HG03565 (cell line): ENCODE data around the gene GPR150.

ENCODE experiments used
- ATAC-seq: cut with Tn5 transposase; IDR thresholded peaks from one replicate; pipeline ENCODE4 v1.9.1; 2021; ENCODE audit warnings: mild to moderate bottlenecking, moderate library complexity; ENCODE audit not compliant: unreplicated experiment

Gene GPR150

DNA sequence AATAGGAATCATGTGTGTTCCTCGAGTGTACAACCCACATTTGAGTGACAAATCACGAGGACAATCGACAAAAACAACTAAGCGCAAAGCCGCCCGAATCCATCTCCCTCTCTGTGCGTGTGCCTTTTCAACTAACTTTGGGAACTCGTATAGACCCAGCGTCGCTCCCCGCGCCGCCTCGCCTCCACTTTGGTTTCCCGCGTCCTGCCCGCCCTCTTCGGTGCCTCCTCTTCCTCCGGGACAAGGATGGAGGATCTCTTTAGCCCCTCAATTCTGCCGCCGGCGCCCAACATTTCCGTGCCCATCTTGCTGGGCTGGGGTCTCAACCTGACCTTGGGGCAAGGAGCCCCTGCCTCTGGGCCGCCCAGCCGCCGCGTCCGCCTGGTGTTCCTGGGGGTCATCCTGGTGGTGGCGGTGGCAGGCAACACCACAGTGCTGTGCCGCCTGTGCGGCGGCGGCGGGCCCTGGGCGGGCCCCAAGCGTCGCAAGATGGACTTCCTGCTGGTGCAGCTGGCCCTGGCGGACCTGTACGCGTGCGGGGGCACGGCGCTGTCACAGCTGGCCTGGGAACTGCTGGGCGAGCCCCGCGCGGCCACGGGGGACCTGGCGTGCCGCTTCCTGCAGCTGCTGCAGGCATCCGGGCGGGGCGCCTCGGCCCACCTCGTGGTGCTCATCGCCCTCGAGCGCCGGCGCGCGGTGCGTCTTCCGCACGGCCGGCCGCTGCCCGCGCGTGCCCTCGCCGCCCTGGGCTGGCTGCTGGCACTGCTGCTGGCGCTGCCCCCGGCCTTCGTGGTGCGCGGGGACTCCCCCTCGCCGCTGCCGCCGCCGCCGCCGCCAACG lies at the start of gene GPR150:
GPR150 (plus strand) TSS at position 58 of the 840 bp plus-strand sequence; CDS start at position 247, 189 bp downstream.
- ATAC-seq: peak; percentile 43

DNA sequence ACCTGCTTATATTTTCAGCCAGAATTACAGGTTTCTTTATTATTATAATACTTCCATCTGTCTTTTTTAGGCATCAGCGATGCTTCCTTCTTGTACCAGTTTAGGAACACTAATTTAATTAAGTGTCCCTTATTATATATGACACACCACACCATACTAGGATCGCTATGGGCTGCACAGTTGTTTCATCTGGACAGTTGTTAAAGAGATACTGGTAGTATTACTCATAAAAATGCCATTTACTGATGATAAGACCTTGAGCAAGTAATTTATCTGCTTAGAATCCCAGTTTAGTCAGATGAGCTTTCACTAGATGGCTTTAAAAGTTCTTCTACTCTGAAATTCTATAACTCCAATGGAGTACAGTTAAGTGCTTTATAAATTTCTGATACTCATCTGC lies 47.9 kb upstream of the GPR150 start:
- no peak for ATAC-seq

DNA sequence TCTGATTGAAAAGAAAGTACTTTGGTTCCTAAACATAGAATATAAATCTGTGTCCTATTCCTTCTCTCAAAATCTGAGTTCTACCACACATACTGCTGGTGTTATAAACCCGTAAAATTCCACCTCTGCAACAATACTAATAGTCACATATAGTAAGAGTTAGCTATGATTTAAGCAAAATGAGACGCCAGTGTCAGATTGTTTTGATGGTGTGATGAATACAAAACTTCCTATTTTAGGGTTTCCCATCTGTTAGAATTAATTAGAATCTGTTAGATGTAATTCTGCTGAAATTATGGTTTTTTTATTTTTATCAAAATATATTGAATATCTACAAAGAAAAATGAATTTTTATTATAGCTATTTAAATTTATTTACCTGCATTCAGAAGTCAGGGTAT lies 38.3 kb upstream of the GPR150 start:
- no peak for ATAC-seq

DNA sequence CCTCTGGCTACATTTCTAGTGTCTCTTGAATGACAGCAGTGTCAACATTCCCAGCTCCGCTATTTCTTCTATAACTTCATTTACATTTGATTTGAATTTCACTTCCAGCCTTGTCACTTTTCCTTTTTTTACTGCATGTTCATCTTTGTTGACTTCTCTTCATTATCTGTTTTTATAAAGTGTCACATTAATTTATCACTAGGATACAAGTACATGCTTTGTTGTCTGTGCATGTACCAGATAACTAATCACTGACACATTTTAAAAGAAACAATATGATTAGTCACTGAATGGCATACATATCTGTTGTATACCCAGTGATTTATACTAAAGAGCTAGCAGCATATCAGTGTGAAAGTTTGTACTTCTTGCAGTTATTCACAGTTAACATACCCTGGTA lies 35.9 kb upstream of the GPR150 start:
- no peak for ATAC-seq

DNA sequence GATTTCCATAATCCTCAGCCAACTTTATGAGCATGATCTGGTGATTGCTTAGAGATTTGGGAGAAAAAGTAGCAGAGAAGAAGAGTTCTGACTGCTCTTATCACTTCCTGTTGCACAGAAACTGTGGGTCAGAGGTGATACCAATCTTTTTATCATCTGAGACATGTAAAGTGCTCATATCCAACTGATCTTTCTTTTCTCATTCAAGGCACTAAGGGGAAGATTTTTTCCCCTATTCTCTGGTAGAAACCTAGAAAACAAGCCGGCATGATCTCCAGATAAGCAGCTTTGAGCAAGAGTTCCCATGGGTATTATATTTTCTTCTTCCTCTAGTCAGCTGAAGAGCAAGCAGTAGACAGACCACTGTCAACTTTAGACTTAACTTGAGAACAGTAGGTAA lies 29.0 kb upstream of the GPR150 start:
- no peak for ATAC-seq

DNA sequence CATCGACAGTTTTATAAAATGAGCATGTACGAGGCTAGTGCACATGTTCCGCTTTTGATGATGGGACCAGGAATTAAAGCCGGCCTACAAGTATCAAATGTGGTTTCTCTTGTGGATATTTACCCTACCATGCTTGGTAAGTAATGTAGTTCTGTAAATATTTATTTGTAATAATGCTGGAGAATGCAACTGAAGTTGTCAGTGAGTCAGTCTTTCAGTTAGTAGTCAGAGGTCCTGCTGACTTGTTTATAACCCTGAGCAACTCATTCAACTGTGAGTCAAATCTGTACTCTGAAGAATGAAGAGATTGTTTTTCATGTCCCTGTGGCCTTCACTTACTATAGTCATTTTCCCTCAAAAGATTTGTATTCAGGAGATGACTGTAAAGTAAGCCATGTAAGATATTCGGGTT lies 28.4 kb upstream of the GPR150 start:
- ATAC-seq: peak; percentile 93

DNA sequence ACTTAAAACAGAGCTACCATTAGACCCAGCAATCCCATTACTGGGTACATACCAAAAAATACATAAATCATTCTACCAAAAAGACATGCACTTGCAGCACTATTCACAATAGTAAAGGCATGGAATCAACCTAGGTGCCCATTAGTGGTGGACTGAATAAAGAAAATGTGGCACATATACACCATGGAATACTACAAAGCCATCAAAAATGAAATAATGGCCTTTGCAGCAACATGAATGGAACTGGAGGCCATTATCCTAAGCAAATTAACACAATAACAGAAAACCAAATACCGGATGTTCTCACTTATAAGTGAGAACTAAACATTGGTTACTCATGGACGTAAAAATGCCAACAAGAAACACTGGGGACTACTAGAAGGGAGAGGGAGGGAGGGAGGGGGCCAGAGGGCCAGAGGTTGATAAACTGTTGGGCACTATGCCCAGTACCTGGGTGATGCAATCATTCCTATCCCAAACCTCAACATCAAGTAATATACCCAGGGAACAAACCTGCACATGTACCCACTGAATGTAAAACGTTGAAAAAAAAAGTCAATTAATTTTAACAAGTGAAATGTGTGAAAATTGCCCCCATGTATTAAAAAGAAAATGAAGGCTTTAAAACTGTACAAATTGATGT lies 24.5 kb upstream of the GPR150 start:
- ATAC-seq: no peak

DNA sequence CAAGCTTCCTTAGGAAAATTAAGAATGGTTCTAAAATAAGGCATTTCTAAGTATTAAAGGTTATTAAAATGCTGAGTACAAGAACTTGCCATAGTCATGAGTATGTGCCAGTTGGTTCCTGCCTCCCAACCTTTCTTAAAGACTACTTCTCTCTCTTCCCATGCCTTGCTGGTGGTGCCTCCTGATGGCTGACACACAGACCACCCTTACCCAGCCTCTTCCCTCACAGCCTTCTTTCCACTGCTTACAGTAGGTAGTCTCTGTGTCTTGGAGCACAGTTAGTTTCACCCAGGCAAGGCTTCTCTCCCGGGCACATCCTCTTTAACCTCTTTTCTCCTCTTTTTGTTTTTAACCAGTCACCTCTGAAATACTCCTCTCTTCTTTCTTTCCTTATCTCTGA lies 20.6 kb upstream of the GPR150 start:
- no peak for ATAC-seq

DNA sequence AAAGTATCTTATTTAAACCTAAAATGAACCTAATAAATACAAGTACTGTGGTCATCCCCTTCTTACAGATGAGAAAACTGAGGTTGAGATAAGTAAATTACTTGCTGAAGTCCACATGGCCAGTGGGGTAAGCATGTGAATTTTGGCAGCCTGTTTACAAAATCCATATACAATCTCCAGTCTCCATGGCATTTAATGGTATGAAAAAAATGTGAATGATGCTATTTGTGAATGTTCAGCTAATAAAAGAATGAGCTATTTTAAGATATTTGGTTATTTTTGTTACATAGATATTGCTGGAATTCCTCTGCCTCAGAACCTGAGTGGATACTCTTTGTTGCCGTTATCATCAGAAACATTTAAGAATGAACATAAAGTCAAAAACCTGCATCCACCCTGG lies 19.3 kb upstream of the GPR150 start:
- no peak for ATAC-seq

DNA sequence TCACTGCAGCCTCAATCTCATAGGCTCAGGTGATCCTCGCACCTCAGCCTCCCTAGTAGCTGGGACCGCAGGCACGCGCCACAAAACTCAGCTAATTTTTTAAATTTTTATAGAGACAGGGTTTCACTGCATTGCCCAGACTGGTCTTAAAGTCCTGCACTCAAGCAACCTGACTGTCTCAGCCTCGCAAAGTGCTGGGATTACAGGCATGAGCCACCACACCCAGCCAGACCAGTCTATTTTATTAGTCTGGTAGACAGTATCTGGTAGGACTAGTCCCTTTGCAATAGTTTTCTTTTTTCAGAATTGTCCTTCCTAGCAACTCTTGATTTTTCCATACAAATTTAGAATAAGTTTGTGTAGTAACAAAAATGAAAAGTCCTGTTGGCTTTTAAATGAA lies 14.1 kb upstream of the GPR150 start:
- ATAC-seq: no peak

DNA sequence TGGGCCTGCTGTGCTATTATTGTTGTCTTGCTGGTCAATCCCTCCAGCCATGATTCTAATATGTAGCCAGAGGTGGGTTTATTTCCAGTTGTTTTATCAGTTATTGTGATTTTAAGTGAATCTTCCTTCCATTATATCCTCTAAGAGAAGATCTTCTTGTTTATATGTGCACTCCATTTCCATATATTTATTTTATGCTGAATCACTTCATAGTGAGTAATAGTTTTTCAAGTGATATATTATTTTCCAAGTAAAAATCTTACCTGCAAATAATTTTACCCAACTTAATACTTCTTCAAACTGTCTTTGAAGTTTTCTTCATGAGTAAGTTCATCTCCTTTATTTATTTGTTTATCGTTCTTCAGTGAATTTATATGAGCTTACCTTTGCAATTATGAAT lies 13.5 kb upstream of the GPR150 start:
- ATAC-seq: no peak

DNA sequence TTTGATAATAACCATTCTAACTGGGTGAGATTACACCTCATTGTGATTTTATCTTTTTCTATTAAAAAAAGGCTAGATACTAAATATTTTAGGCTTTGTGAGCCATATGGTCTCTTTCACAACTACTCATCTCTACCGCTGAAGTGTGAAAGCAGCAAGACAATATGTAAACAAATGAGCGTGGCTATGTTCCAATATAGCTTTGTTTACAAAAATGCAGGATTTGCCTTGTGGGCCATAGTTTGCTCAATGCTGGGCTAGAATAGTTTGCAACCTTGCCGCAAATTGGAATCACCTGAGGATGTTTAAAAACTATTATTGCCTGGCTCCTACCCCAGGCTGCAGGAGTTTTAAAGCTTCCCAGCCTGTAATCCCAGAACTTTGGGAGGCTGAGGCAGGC lies 10.2 kb upstream of the GPR150 start:
- ATAC-seq: no peak

DNA sequence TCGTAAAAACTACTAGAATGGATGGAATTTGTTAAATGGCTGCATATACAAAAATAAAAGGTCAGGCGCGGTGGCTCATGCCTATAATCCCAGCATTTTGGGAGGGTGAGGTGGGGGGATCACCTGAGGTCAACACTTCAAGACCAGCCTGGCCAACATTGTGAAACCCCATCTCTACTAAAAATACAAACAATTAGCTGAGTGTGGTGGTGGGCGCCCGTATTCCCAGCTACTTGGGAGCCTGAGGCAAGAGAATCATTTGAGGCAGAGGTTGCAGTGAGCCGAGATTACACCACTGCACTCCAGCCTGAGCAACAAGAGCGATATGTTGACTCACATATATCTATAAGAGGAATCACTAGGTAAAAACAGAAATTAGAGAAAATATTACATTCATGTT lies 9.3 kb upstream of the GPR150 start:
- ATAC-seq: no peak

DNA sequence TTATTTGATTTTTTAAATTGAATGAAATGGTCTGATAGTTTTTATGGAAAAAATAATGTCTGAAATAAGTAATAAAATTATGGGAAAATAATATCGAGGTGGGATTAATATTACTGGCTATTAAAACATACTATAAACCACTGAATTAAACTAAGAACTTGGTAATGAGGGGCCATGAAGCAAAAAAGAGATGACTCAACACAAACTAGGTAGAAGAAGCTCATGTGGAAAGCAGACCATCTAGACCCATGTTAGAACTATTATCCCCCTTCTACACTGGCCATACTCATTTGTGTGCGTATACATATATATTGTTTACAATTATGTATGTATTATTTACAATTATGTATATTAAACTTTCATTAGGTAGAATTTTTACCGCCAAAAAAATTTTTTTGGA lies 8.5 kb upstream of the GPR150 start:
- no peak for ATAC-seq

DNA sequence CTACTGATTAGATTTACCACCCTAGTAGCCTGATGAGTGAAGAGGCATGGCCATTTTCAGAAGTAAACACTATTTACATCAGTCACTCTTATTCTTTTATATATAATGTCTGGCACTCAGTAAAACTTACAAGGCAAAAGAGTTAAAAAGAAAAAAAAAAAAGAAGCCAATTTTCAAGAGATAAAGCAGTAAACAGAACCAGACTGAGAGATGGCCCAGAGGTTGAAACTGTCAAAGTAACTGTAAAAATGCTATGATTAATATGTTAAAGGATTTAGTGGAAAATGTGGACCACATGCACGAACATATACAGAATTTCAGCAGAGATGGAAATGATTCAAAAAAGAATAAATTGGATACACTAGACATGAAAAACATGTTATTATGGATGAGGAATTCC lies 6.4 kb upstream of the GPR150 start:
- no peak for ATAC-seq

DNA sequence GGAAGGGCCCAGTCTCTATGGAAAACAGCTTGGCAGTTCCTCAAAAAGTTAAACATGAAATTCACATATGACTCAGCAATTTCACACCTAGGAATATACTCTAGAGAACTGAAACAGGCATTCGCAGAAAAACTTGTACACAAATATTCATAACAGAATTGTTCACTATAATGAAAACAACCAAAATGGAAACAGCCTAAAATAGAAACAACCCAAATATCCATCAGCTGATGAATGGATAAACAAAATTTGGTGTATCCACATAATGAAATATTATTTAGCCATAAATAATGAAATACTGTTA lies 4.8 kb upstream of the GPR150 start:
- peak; percentile 38 for ATAC-seq

DNA sequence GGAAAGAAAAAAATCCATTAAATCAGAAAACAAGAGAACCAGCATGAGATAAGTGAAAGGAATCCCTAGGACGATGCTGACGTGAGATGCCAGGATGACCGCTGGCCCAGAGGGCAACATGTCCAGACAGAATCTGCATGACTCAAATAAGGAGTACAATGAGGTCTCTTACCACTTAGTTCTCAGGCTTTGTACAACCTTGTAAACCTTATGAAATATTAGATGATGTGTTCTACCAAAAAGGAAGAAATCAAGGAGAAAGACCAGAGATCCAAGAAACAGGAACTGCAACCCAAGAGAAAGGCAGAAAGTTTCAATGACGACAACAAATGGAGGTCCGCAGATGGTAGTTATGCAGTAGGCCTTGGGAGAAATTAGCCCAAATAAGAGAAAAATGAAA lies 2.8 kb upstream of the GPR150 start:
- peak; percentile 34 for ATAC-seq

DNA sequence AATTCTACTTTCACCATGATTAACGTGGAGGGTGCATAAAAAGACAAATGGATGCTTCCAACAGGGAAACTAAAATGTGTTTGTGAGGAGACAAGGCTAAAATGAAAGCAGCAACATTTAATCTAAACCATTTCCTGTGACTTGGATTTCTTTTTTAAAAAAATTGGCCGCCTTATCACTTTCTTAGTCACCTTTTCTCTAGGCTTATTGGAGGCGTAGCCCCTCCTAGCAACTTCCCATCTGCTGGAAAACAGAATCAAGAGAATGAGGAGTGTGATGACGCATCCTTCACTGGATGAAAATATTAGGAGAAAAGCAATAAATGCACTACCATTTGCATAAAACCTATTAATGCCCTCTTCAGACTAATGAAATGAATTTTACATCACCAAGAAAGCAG lies 791 bp upstream of the GPR150 start:
- no peak for ATAC-seq

DNA sequence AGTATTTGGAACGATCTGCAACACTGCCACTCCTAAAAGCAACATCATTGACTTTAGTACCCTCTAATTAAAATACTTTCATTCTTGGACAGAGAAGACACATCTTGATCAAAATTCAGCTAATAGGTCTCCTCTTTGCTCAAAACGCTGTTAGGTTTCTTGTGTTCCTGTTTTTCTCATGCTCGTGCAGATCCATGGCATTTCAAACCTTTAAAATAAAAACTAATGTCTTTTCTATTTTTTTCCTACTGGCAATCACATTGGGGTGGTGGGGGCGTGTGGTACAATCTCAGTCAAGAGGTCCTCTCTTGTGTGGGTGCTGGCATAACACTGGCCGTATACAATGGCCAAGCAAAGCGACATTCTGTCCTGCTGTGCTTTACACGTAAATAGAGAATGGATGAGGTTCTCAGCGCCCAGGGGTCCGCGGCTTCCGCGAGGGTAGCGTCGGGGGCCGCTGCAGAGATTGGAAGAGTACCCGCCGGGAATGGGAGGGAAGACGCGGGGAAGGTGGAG lies 315 bp upstream of the GPR150 start:
- no peak for ATAC-seq

DNA sequence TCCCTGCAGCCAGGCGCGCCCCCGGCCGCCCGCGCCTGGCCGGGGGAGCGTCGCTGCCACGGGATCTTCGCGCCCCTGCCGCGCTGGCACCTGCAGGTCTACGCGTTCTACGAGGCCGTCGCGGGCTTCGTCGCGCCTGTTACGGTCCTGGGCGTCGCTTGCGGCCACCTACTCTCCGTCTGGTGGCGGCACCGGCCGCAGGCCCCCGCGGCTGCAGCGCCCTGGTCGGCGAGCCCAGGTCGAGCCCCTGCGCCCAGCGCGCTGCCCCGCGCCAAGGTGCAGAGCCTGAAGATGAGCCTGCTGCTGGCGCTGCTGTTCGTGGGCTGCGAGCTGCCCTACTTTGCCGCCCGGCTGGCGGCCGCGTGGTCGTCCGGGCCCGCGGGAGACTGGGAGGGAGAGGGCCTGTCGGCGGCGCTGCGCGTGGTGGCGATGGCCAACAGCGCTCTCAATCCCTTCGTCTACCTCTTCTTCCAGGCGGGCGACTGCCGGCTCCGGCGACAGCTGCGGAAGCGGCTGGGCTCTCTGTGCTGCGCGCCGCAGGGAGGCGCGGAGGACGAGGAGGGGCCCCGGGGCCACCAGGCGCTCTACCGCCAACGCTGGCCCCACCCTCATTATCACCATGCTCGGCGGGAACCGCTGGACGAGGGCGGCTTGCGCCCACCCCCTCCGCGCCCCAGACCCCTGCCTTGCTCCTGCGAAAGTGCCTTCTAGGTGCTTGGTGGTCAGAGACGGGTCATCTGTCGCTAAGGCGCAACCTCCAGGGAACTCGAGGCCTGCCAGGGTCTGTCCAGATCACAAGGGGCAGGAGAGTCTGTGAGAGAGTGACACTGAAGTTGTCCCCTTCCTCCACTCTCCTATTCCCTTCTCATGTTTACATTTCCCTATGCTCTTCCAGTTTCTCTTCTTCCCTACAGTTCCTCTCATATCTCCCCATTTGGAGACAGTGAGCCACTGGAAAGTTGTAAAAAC lies 1.3 kb downstream of the GPR150 start:
- peak; percentile 32 for ATAC-seq

DNA sequence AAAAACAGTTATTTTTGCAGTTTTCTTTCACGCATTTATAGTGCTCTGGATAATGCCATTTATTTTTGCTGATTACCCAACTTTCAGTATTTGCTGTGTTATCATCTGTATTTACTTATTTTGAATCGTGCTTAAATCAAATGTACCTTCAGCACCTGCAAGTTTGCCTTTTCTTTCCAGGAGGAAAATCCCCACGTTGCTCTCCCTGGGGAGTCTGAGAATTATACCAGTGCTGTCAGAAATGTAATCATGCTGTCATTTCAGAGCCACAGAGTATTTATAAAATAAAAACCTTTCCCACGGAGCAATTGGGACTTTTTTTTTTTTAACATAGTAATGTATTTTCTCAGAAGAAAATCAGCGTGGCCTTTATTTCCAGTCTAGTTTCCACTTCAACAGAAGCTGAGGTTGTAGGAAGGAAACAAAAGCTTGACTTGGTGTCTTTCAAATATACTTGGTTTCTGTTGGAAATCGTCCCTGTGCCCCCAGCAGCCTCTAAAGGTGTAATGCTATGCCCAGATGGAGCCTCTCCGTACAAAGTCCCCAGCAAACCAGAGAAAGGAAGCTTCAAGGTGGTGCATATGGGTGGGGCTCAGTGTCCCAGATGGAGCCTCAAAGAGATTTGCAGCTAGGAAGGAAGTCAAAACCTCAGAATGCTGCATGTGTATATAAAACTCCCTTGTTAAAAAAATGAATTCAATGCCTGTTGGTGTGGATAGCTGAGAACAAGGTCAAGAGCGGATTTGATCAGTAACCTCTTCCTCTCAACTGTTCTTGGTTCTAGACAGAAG lies 2.1 kb downstream of the GPR150 start:
- ATAC-seq: no peak
